Measurements from ENCODE around the gene DCBLD2. TPM values are rescaled to one million over a fixed set of nuclear protein-coding genes. Genes with fewer than 3 reads are reported as not detected.
"Not testable (repeated sequence)": the region's sequence is repeated elsewhere in the genome, so short reads cannot be mapped to it uniquely, and the experiment has no call there.

DCBLD2 gene
- total and polyA plus RNA-seq, 4 experiments from 2014 or later: 0.52 to 2.5 (median 1.4) TPM

GRCh38 chr3:98856724-98857123 is 44.8 kb downstream of the DCBLD2 start:
- Mint-ChIP-seq H3K27ac (no peak overlapping the region), H3K27me3 (no peaks in the 10 kb centered on the region), H3K9me3 (peaks cover 2 to 28% (median 17%) of the 10 kb centered on the region in 8 donors), H3K4me1 (no peaks in the 10 kb centered on the region), H3K36me3 (peaks cover 0 to 4% of the 10 kb centered on the region in 2 donors), H3K4me3 (no peak overlapping the region)
- POLR2A ChIA-PET (ENCODE audit: partially characterized antibody): no interaction called here
- no peaks in the 10 kb centered on the region for H3K9me3 ChIP-seq (ENCODE audit: control insufficient read depth in 1 of 2, low read length in 2 of 2)
- H3K36me3 ChIP-seq (ENCODE audit: insufficient read depth, low read length): no peaks in the 10 kb centered on the region
- DNase-seq: no peak
- no peak overlapping the region for H3K4me3 ChIP-seq (ENCODE audit: low read length in 2 of 2)
- H3K4me1 ChIP-seq (ENCODE audit: insufficient read depth, low read length): no peaks in the 10 kb centered on the region
- H3K27ac ChIP-seq (ENCODE audit: low read depth, low read length): no peak overlapping the region
- no peaks in the 10 kb centered on the region for H3K27me3 ChIP-seq (ENCODE audit: insufficient read depth, low read length)
- intact Hi-C loops (cut with micrococcal nuclease): no loop called here
- CTCF ChIA-PET (ENCODE audit: partially characterized antibody): no interaction called here

GRCh38 chr3:98855806-98856400 is 45.6 kb downstream of the DCBLD2 start:
- ChIA-PET CTCF (ENCODE audit: partially characterized antibody) (no interaction called here), POLR2A (ENCODE audit: partially characterized antibody) (no interaction called here)
- H3K36me3 ChIP-seq (ENCODE audit: insufficient read depth, low read length): no peaks in the 10 kb centered on the region
- H3K4me3 ChIP-seq (ENCODE audit: low read length in 2 of 2): no peak overlapping the region
- H3K9me3 ChIP-seq (ENCODE audit: control insufficient read depth in 1 of 2, low read length in 2 of 2): no peaks in the 10 kb centered on the region
- intact Hi-C loops (cut with micrococcal nuclease): no loop called here
- H3K4me1 ChIP-seq (ENCODE audit: insufficient read depth, low read length): no peaks in the 10 kb centered on the region
- H3K27ac Mint-ChIP-seq: no peak overlapping the region
- no peak overlapping the region for H3K27ac ChIP-seq (ENCODE audit: low read depth, low read length)
- peaks cover 0 to 4% of the 10 kb centered on the region in 2 donors for H3K36me3 Mint-ChIP-seq
- no peak for DNase-seq
- no peak overlapping the region for H3K4me3 Mint-ChIP-seq
- no peaks in the 10 kb centered on the region for H3K4me1 Mint-ChIP-seq
- H3K27me3 Mint-ChIP-seq: no peaks in the 10 kb centered on the region
- no peaks in the 10 kb centered on the region for H3K27me3 ChIP-seq (ENCODE audit: insufficient read depth, low read length)
- peaks cover 2 to 27% (median 14%) of the 10 kb centered on the region in 8 donors for H3K9me3 Mint-ChIP-seq

GRCh38 chr3:98848108-98848507 is 53.4 kb downstream of the DCBLD2 start:
- H3K27me3 ChIP-seq (ENCODE audit: insufficient read depth, low read length): no peaks in the 10 kb centered on the region
- no peaks in the 10 kb centered on the region for H3K9me3 ChIP-seq (ENCODE audit: control insufficient read depth in 1 of 2, low read length in 2 of 2)
- H3K4me1 ChIP-seq (ENCODE audit: insufficient read depth, low read length): no peaks in the 10 kb centered on the region
- H3K4me3 Mint-ChIP-seq: no peak overlapping the region
- no peak overlapping the region for H3K27ac ChIP-seq (ENCODE audit: low read depth, low read length)
- H3K4me1 Mint-ChIP-seq: no peaks in the 10 kb centered on the region
- intact Hi-C loops (cut with micrococcal nuclease): no loop called here
- CTCF ChIA-PET (ENCODE audit: partially characterized antibody): no interaction called here
- H3K9me3 Mint-ChIP-seq: peaks cover 0 to 2% (median 0%) of the 10 kb centered on the region in 8 donors
- H3K4me3 ChIP-seq (ENCODE audit: low read length in 2 of 2): no peak overlapping the region
- DNase-seq: no peak
- H3K27ac Mint-ChIP-seq: no peak overlapping the region
- H3K27me3 Mint-ChIP-seq: no peaks in the 10 kb centered on the region
- POLR2A ChIA-PET (ENCODE audit: partially characterized antibody): no interaction called here
- no peaks in the 10 kb centered on the region for H3K36me3 ChIP-seq (ENCODE audit: insufficient read depth, low read length)
- H3K36me3 Mint-ChIP-seq: no peaks in the 10 kb centered on the region

GRCh38 chr3:98846101-98846500 is 55.4 kb downstream of the DCBLD2 start:
- no peaks in the 10 kb centered on the region for H3K27me3 ChIP-seq (ENCODE audit: insufficient read depth, low read length)
- Mint-ChIP-seq H3K4me1 (no peaks in the 10 kb centered on the region), H3K27ac (no peak overlapping the region), H3K4me3 (no peak overlapping the region), H3K9me3 (peaks cover 0 to 2% (median 0%) of the 10 kb centered on the region in 8 donors), H3K27me3 (no peaks in the 10 kb centered on the region), H3K36me3 (no peaks in the 10 kb centered on the region)
- DNase-seq: no peak
- H3K4me1 ChIP-seq (ENCODE audit: insufficient read depth, low read length): no peaks in the 10 kb centered on the region
- H3K4me3 ChIP-seq (ENCODE audit: low read length in 2 of 2): no peak overlapping the region
- H3K9me3 ChIP-seq (ENCODE audit: control insufficient read depth in 1 of 2, low read length in 2 of 2): no peaks in the 10 kb centered on the region
- POLR2A ChIA-PET (ENCODE audit: partially characterized antibody): no interaction called here
- CTCF ChIA-PET (ENCODE audit: partially characterized antibody): no interaction called here
- H3K27ac ChIP-seq (ENCODE audit: low read depth, low read length): no peak overlapping the region
- intact Hi-C loops (cut with micrococcal nuclease): no loop called here
- H3K36me3 ChIP-seq (ENCODE audit: insufficient read depth, low read length): no peaks in the 10 kb centered on the region

- CTCF ChIA-PET (ENCODE audit: partially characterized antibody): no interaction called here
- H3K27me3 Mint-ChIP-seq: peaks cover 2% of the 10 kb centered on the region in 2 donors
- H3K4me1 Mint-ChIP-seq: peaks cover 0 to 1% (median 0%) of the 10 kb centered on the region in 4 donors
- peaks cover 0 to 4% (median 0%) of the 10 kb centered on the region in 8 donors for H3K9me3 Mint-ChIP-seq
- peaks cover 1 to 4% of the 10 kb centered on the region in 2 donors for H3K36me3 Mint-ChIP-seq
- H3K9me3 ChIP-seq (ENCODE audit: control insufficient read depth in 1 of 2, low read length in 2 of 2): no peaks in the 10 kb centered on the region
- POLR2A ChIA-PET (ENCODE audit: partially characterized antibody): no interaction called here
- intact Hi-C loops (cut with micrococcal nuclease): no loop called here
- H3K27ac ChIP-seq (ENCODE audit: low read depth, low read length): no peak overlapping the region
- H3K36me3 ChIP-seq (ENCODE audit: insufficient read depth, low read length): no peaks in the 10 kb centered on the region
- H3K4me3 ChIP-seq (ENCODE audit: low read length in 2 of 2): no peak overlapping the region
- no peak overlapping the region for H3K4me3 Mint-ChIP-seq
- no peaks in the 10 kb centered on the region for H3K4me1 ChIP-seq (ENCODE audit: insufficient read depth, low read length)
- no peak overlapping the region for H3K27ac Mint-ChIP-seq
- H3K27me3 ChIP-seq (ENCODE audit: insufficient read depth, low read length): no peaks in the 10 kb centered on the region
- no peak for DNase-seq
Measured at GRCh38 chr3:98843266-98843959, 58.1 kb downstream of the DCBLD2 start.

GRCh38 chr3:98839846-98840245 is 61.6 kb downstream of the DCBLD2 start:
- Histone ChIP-seq H3K4me3 (ENCODE audit: low read length in 2 of 2) (no peak overlapping the region), H3K4me1 (ENCODE audit: insufficient read depth, low read length) (no peaks in the 10 kb centered on the region), H3K9me3 (ENCODE audit: control insufficient read depth in 1 of 2, low read length in 2 of 2) (no peaks in the 10 kb centered on the region), H3K36me3 (ENCODE audit: insufficient read depth, low read length) (no peaks in the 10 kb centered on the region), H3K27me3 (ENCODE audit: insufficient read depth, low read length) (no peaks in the 10 kb centered on the region), H3K27ac (ENCODE audit: low read depth, low read length) (no peak overlapping the region)
- Mint-ChIP-seq H3K36me3 (peaks cover 1 to 4% of the 10 kb centered on the region in 2 donors), H3K9me3 (peaks cover 0 to 4% (median 0%) of the 10 kb centered on the region in 8 donors), H3K27me3 (peaks cover 2% of the 10 kb centered on the region in 2 donors), H3K27ac (no peak overlapping the region), H3K4me1 (peaks cover 0 to 1% (median 0%) of the 10 kb centered on the region in 4 donors), H3K4me3 (no peak overlapping the region)
- intact Hi-C loops (cut with micrococcal nuclease): no loop called here
- no peak for DNase-seq
- ChIA-PET CTCF (ENCODE audit: partially characterized antibody) (no interaction called here), POLR2A (ENCODE audit: partially characterized antibody) (no interaction called here)

GRCh38 chr3:98831060-98831459 is 70.4 kb downstream of the DCBLD2 start:
- CTCF ChIA-PET (ENCODE audit: partially characterized antibody): interaction anchor here (0.7 to 2.2 kb wide), 5 partner anchors 10 to 977 kb away, joined by 3 to 11 read pairs (median 3); no protein-coding TSS in a partner anchor
- intact Hi-C loops (cut with micrococcal nuclease); H3K27ac ChIP-seq (ENCODE audit: low read depth, low read length); POLR2A ChIA-PET (ENCODE audit: partially characterized antibody); DNase-seq; H3K27me3 Mint-ChIP-seq; H3K4me3 ChIP-seq (ENCODE audit: low read length in 2 of 2); H3K36me3 Mint-ChIP-seq; H3K4me3 Mint-ChIP-seq; H3K27ac Mint-ChIP-seq; H3K4me1 ChIP-seq (ENCODE audit: insufficient read depth, low read length); H3K9me3 ChIP-seq (ENCODE audit: control insufficient read depth in 1 of 2, low read length in 2 of 2); H3K27me3 ChIP-seq (ENCODE audit: insufficient read depth, low read length); H3K36me3 ChIP-seq (ENCODE audit: insufficient read depth, low read length); H3K4me1 Mint-ChIP-seq: not testable (repeated sequence)
- peaks cover 0 to 26% (median 10%) of the 10 kb centered on the region in 8 donors for H3K9me3 Mint-ChIP-seq
